ENCODE results near the gene CAPZB. TPM values are rescaled to one million over a fixed set of nuclear protein-coding genes. Genes with fewer than 3 reads are reported as not detected.

The CAPZB gene
- total and polyA plus RNA-seq, 2 donors (not counting 3 experiments of a cell fraction or from before 2014, with no cell fraction given) = 196 to 347 TPM

GRCh38 chr1:19360432-19360831, 124.9 kb downstream of the CAPZB start:
- TF ChIP-seq JUN (IDR thresholded peaks at IDR 0.05; ENCODE audit: borderline replicate concordance, insufficient read depth, insufficient read length, low read depth) = no peak
- TF ChIP-seq POLR2AphosphoS5 (IDR thresholded peaks at IDR 0.05; ENCODE audit: insufficient read depth, low read depth, low read length) = no peak
- no peak for TF ChIP-seq POLR2A (IDR thresholded peaks at IDR 0.05; ENCODE audit: low read depth, low read length)
- no peak for TF ChIP-seq FOS (IDR thresholded peaks at IDR 0.05; ENCODE audit: borderline replicate concordance, insufficient read depth, low read length)
- no peak for TF ChIP-seq GATA2 (IDR thresholded peaks at IDR 0.05; ENCODE audit: insufficient read depth, insufficient read length, low read depth, low read length)
- TF ChIP-seq, protein P1, sequence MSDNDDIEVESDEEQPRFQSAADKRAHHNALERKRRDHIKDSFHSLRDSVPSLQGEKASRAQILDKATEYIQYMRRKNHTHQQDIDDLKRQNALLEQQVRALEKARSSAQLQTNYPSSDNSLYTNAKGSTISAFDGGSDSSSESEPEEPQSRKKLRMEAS (IDR thresholded peaks at IDR 0.05; ENCODE audit: insufficient read depth, insufficient read length) = no peak
- no peak for TF ChIP-seq MYC (IDR thresholded peaks at IDR 0.05; ENCODE audit: low read depth, low read length)
- no peak for TF ChIP-seq EZH2 (IDR thresholded peaks at IDR 0.05; ENCODE audit: borderline replicate concordance, low read depth, low read length, severe bottlenecking)
- no peak for TF ChIP-seq CTCF (IDR thresholded peaks at IDR 0.05; ENCODE audit: extremely low read depth in 1 of 2, insufficient read depth in 1 of 2, low read depth in 1 of 2, low read length in 2 of 2)
- Histone ChIP-seq H3K36me3 (ENCODE audit: control insufficient read depth in 2 of 2, extremely low read depth in 1 of 2, insufficient read depth in 2 of 2, low read length in 2 of 2) (peaks cover 0 to 21% of the 10 kb centered on the region in 2 experiments), H4K20me1 (replicated peaks; ENCODE audit: control insufficient read depth, extremely low read depth, insufficient read depth, low read length) (no peaks in the 10 kb centered on the region), H3K4me1 (ENCODE audit: control insufficient read depth, extremely low read depth, insufficient read depth, low read length) (no peaks in the 10 kb centered on the region), H3K4me2 (ENCODE audit: insufficient read depth, low read length) (no peak overlapping the region), H3K9me3 (replicated peaks; ENCODE audit: control insufficient read depth, insufficient read depth, low read length) (no peaks in the 10 kb centered on the region), H3K9ac (replicated peaks; ENCODE audit: extremely low read depth, insufficient read depth, low read length) (no peak overlapping the region), H3K27me3 (ENCODE audit: control insufficient read depth in 2 of 2, insufficient read depth in 2 of 2, low read length in 2 of 2) (no peaks in the 10 kb centered on the region), H3K9me1 (replicated peaks; ENCODE audit: control insufficient read depth, extremely low read depth, insufficient read depth, low read length) (no peaks in the 10 kb centered on the region), H3K79me2 (ENCODE audit: control insufficient read depth, insufficient read depth, low read length) (peaks cover 5% of the 10 kb centered on the region), H3K27ac (ENCODE audit: insufficient read depth, low read depth, low read length) (no peak overlapping the region), H3K4me3 (replicated peaks in 1 of 3; ENCODE audit: insufficient read depth in 1 of 3, low read depth in 1 of 3, low read length in 3 of 3) (no peak overlapping the region), H2AFZ (ENCODE audit: low read depth, low read length) (no peak overlapping the region)
- ChIA-PET CTCF (no interaction called here), POLR2A (no interaction called here)
- intact Hi-C loops (cut with micrococcal nuclease) = no loop called here
- DNase-seq (ENCODE audit: low read depth, low spot score) = no peak
- BruUV-seq (replicated peaks) = no TSS peak
- dilution Hi-C loops (cut with MboI; ENCODE audit: extremely low pct_ligation_motif_present, low sequenced_read_pairs) = no loop called here
- no peak for FAIRE-seq
